NCI-H1436 (cell line): ENCODE measurements around the gene OR4F29.
"Not testable (repeated sequence)": the region's sequence is repeated elsewhere in the genome, so short reads cannot be mapped to it uniquely, and the experiment has no call there.

Experiments
- DNase-seq: peaks from one replicate; lab custom pipeline; 2025; lab: John Stamatoyannopoulos, UW

OR4F29 gene

GRCh38 chr1:451578-451977, at the start of gene OR4F29:
Gene OR4F29, minus strand, starts transcription at chr1:451678. Its CDS starts 0 bp downstream, at chr1:451678.
- not testable (repeated sequence) for DNase-seq
